GM10266 (cell line): ENCODE measurements around the gene DUSP23.

Experiments used
- DNase-seq: peaks from one replicate; pipeline ENCODE4 v3.0.0; 2012; ENCODE audit errors: extremely low spot score
- TF ChIP-seq, protein P1 (sequence below): IDR thresholded peaks from 2 replicates; pipeline ENCODE4 v1.5.1; 2012; ENCODE audit warnings: mild to moderate bottlenecking, low read depth; ENCODE audit not compliant: control insufficient read depth, insufficient read depth; ENCODE audit errors: missing control alignments

Gene DUSP23

DNA sequence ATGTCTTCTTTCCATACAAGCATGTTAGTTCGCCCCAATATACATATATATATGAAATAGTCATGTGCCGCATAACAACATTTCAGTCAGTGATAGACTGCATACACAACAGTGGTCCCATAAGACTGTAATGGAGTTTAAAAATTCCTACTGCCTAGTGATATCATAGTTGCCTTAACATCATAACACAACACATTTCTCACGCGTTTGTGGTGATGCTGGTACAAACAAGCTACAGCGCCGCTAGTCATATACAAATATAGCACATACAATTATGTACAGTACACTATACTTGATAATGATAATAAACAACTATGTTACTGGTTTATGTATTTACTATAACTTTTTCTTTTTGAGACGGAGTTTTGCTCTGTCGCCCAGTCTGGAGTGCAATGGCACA lies 35.2 kb downstream of the DUSP23 start:
- TF ChIP-seq, protein P1, sequence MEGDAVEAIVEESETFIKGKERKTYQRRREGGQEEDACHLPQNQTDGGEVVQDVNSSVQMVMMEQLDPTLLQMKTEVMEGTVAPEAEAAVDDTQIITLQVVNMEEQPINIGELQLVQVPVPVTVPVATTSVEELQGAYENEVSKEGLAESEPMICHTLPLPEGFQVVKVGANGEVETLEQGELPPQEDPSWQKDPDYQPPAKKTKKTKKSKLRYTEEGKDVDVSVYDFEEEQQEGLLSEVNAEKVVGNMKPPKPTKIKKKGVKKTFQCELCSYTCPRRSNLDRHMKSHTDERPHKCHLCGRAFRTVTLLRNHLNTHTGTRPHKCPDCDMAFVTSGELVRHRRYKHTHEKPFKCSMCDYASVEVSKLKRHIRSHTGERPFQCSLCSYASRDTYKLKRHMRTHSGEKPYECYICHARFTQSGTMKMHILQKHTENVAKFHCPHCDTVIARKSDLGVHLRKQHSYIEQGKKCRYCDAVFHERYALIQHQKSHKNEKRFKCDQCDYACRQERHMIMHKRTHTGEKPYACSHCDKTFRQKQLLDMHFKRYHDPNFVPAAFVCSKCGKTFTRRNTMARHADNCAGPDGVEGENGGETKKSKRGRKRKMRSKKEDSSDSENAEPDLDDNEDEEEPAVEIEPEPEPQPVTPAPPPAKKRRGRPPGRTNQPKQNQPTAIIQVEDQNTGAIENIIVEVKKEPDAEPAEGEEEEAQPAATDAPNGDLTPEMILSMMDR = no peak

DNA sequence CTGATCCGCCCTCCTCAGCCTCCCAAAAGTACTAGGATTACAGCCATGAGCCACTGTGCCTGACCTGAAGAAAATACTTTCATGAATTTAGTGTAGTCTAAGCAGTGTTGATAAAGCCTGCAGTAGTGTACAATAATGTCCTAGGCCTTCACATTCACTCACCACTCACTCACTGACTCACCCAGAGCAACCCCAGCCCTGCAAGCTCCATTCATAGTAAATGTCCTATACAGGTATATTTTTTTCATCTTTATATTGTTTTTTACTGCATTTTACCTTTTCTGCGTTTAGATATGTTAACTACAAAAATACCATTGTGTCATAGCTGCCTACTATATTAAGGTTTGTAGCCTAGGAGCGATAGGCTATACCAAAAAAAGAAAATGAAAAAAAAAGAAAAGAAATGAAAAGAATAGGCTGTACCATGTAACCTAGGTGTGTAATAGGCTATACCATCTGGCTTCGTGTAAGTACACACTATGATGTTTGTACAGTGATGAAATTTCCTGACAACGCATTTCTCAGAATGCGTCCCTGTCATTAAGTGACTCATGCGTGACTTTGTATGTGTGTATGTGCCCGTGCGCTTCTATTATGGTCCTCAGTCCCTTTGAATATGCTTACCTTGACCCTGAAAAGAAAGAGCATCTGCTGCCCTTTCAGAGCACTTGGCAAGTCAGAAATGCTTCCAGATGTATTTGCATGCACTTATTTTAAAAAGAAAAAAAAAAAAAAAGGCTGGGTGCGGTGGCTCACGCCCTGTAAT lies 36.7 kb downstream of the DUSP23 start:
- no peak for DNase-seq
- TF ChIP-seq, protein P1 = no peak

More for the DNA sequence above, 35.2 kb downstream of the DUSP23 start:
- no peak for DNase-seq

DNA sequence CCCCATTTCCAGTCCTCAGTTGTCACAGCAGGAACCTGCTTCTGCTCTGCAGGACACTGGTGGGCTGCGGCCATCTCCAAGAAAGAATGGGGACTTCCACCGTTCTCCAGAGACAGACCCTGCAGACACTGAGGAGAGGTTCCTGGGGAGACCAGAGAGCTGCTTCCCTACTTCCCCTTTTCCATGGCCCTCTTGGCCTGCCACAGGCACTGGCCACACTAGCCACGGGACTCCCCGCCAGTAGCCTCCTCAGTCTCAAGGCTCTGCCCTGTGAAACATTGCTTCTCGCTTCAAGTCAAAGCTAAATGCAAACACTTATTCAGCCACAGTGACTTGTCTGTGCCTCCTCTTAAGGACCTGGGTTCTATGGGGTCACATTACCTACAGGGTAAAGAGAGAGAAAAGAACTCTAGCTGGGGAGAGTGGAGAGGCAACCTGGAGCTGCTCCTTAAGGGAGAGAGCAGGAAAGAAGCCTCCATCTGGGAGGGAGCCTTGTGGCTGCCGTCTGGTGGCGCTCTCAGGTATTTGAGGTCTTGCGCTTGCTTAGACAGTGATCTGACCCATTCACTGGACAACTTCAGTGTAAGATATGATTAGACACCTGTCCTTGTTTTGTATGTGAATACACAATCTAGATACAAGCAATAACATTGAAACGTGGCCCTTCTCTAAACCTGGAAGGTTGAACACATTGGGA lies 40.6 kb downstream of the DUSP23 start:
- TF ChIP-seq, protein P1 = no peak
- no peak for DNase-seq

DNA sequence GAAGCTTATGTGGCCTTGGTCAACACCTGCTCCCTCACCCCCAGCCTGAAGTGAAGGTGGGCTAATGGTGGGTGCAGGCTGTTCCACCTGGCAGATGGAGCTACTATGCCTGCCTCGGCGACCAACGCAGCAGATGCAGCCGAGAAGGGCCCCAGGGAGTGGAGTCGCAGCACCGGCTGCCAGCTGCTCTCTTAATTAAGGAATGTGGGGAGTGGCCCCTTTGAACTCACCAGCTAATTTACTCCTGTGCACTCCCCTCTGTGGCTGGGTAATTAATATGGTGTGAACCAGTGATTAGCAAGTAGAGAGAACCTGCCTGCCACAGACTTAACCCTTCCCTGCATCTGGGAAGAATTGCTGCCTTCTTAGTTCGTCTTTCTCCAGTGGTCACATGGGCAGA lies 42.6 kb downstream of the DUSP23 start:
- DNase-seq = no peak
- TF ChIP-seq, protein P1 = no peak

DNA sequence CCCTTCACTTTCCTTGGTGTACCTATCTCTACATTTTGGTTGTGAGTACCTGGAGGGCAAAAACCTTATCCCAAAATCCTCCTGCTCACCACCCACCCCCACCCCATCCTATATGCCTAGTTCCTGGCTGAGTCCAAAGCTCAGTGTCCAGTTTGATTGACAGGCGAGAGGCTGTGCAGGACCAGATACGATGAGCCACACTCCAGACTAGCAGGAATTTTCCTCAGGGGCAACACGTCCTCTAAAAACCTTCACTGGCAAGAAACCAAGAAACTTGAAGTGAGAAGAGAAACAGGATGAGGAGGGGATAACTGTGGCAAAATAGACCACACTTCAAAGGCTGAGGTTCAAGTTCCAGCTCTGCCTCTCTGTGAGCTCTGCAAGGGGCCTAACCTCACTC lies 44.8 kb downstream of the DUSP23 start:
- no peak for DNase-seq
- TF ChIP-seq, protein P1 = no peak

DNA sequence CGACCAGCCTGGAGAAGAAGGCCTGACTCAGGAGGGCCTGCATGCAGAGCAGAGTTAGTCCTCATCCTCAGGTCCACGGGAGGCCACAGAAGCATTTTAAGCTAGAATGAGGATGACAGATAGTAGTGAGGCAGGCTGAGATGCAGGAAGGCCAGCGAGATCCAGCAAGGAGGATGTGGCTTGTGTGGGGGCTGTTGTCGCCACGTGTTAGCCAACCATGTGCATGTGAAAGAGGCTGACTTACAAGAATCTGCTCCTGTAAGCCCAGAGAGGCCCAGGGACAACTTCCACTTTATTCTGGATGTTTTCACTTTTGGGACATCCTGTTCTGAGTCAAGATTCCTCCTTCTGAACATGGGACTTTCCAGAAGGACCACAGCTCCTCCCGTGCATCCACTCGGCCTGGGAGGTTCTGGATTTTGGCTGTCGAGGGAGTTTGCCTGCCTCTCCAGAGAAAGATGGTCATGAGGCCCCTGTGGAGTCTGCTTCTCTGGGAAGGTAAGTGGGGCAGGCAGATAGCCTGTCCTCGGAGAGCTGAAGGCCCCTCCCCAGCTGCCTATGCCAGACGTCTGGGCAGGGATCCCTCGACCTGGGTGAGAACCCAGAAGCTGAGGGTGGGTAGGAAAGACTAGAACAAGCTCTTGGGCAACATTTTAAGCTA lies 45.8 kb downstream of the DUSP23 start, which contains the start of gene SLAMF8:
Gene SLAMF8 (plus strand): TSS at position 433 of the 661 bp plus-strand sequence. CDS start 26 bp downstream, at position 459.
- peak; percentile 32 for DNase-seq
- TF ChIP-seq, protein P1 = no peak
